BJ (cell line): ENCODE results near the gene OR51S1. TPM values are rescaled to one million over a fixed set of nuclear protein-coding genes. Genes with fewer than 3 reads are reported as not detected.

Experiments
- CTCF ChIA-PET: fragments of 350-600 bp; formaldehyde crosslinking; extraction: SDS; loops from one replicate; lab custom pipeline; 2021; ENCODE audit warnings: antibody characterized with exemption, inconsistent platforms; lab: Yijun Ruan, JAX
- POLR2A ChIA-PET: fragments of 300-600 bp; sonication (Branson Sonifier 250); formaldehyde crosslinking; extraction: SDS; loops from one replicate; lab custom pipeline; 2021; ENCODE audit warnings: antibody characterized with exemption; lab: Charles Lee
- DNase-seq: peaks from one replicate; pipeline ENCODE4 v3.0.0-alpha.2; 2011; ENCODE audit warnings: low read depth
- H3K27me3 ChIP-seq: 2 replicates; pipeline ENCODE4 v1.6.0; 2011; ENCODE audit warnings: low read length; ENCODE audit not compliant: control insufficient read depth, insufficient read depth
- H3K36me3 ChIP-seq: 2 replicates; pipeline ENCODE4 v1.5.1; 2011; ENCODE audit warnings: low read length; ENCODE audit not compliant: control insufficient read depth, insufficient read depth
- H3K4me3 ChIP-seq: 2 replicates; pipeline ENCODE4 v1.5.1; 2011; ENCODE audit warnings: low read depth, mild to moderate bottlenecking, control low read depth, low read length
- polyA plus RNA-seq: library from polyadenylated mRNA; depleted of rRNA; stranded (reverse); fragments of >200 nt; gene quantifications from 2 replicates; pipeline ENCODE4 v1.2.3, GENCODE V29; 2011
- TF ChIP-seq, protein P1 (sequence below): IDR thresholded peaks from 2 replicates; pipeline ENCODE4 v1.5.1; 2011; ENCODE audit warnings: low read depth, mild to moderate bottlenecking, control low read depth, inconsistent platforms, low read length, moderate library complexity; ENCODE audit not compliant: insufficient read depth

The OR51S1 gene
- polyA plus RNA-seq, 1 experiment = not detected

DNA sequence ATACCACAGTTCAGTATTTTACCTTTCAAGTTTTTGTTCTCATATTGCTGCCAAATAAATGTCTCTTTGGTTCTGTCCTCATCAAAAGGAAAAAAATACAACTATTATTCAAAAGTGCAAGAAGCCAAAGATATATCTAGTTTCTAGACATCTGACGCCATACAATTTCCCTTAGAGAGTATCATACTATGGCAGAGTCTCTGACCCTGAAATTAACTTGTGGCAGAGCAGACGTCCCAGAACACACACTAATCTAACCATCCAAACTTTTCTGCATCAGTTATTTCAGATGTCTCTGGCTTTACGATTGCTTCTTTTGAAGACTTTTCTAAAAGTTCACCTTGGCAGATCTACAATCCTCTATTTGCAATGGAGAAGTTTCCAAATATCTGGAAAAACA, 35.4 kb upstream of the OR51S1 start:
- no peak for DNase-seq
- CTCF ChIA-PET = no interaction called here
- Histone ChIP-seq H3K36me3 (no peaks in the 10 kb centered on the region), H3K27me3 (no peaks in the 10 kb centered on the region), H3K4me3 (no peak overlapping the region)
- TF ChIP-seq, protein P1, sequence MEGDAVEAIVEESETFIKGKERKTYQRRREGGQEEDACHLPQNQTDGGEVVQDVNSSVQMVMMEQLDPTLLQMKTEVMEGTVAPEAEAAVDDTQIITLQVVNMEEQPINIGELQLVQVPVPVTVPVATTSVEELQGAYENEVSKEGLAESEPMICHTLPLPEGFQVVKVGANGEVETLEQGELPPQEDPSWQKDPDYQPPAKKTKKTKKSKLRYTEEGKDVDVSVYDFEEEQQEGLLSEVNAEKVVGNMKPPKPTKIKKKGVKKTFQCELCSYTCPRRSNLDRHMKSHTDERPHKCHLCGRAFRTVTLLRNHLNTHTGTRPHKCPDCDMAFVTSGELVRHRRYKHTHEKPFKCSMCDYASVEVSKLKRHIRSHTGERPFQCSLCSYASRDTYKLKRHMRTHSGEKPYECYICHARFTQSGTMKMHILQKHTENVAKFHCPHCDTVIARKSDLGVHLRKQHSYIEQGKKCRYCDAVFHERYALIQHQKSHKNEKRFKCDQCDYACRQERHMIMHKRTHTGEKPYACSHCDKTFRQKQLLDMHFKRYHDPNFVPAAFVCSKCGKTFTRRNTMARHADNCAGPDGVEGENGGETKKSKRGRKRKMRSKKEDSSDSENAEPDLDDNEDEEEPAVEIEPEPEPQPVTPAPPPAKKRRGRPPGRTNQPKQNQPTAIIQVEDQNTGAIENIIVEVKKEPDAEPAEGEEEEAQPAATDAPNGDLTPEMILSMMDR = no peak
- POLR2A ChIA-PET = no interaction called here

GRCh38 chr11:4882543-4882942, 33.5 kb upstream of the OR51S1 start:
- TF ChIP-seq, protein P1 = no peak
- Histone ChIP-seq H3K36me3 (no peaks in the 10 kb centered on the region), H3K27me3 (no peaks in the 10 kb centered on the region), H3K4me3 (no peak overlapping the region)
- CTCF ChIA-PET = no interaction called here
- DNase-seq = no peak
- POLR2A ChIA-PET = no interaction called here

DNA sequence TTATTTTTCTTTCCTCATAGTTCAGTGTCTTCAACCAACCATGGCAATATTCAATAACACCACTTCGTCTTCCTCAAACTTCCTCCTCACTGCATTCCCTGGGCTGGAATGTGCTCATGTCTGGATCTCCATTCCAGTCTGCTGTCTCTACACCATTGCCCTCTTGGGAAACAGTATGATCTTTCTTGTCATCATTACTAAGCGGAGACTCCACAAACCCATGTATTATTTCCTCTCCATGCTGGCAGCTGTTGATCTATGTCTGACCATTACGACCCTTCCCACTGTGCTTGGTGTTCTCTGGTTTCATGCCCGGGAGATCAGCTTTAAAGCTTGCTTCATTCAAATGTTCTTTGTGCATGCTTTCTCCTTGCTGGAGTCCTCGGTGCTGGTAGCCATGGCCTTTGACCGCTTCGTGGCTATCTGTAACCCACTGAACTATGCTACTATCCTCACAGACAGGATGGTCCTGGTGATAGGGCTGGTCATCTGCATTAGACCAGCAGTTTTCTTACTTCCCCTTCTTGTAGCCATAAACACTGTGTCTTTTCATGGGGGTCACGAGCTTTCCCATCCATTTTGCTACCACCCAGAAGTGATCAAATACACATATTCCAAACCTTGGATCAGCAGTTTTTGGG, 33.0 kb upstream of the OR51S1 start, which contains the start of gene OR51T1:
Gene OR51T1 (plus strand): TSS at position 41 of the 641 bp plus-strand sequence. CDS start 0 bp downstream, at position 41.
- ChIA-PET POLR2A (no interaction called here), CTCF (no interaction called here)
- TF ChIP-seq, protein P1 = no peak
- H3K4me3 ChIP-seq = no peak within 1 kb of the TSS
- H3K27me3 ChIP-seq = no peaks in the 10 kb centered on the region
- H3K36me3 ChIP-seq = no peaks in the 10 kb centered on the region
- no peak for DNase-seq

- no peaks in the 10 kb centered on the region for H3K36me3 ChIP-seq
- CTCF ChIA-PET = no interaction called here
- H3K4me3 ChIP-seq = no peak overlapping the region
- no peak for DNase-seq
- H3K27me3 ChIP-seq = no peaks in the 10 kb centered on the region
- POLR2A ChIA-PET = no interaction called here
- TF ChIP-seq, protein P1 = no peak
Observed at GRCh38 chr11:4881188-4881587, 32.2 kb upstream of the OR51S1 start.

GRCh38 chr11:4865855-4866254, 16.8 kb upstream of the OR51S1 start:
- Histone ChIP-seq H3K27me3 (no peaks in the 10 kb centered on the region), H3K36me3 (no peaks in the 10 kb centered on the region), H3K4me3 (no peak overlapping the region)
- ChIA-PET POLR2A (no interaction called here), CTCF (interaction anchor here (1.3 kb wide), 1 partner anchor 228 kb away, joined by 3 read pairs; the partner anchor contains the start of gene OR51D1)
- TF ChIP-seq, protein P1 = no peak
- DNase-seq = no peak
